Measurements from ENCODE around the gene FIBCD1. TPM values are rescaled to one million over a fixed set of nuclear protein-coding genes. Genes with fewer than 3 reads are reported as not detected.

Gene FIBCD1
- polyA plus RNA-seq, 1 of the 3 experiments (the other 2 are of a cell fraction), result 1.3 TPM

DNA sequence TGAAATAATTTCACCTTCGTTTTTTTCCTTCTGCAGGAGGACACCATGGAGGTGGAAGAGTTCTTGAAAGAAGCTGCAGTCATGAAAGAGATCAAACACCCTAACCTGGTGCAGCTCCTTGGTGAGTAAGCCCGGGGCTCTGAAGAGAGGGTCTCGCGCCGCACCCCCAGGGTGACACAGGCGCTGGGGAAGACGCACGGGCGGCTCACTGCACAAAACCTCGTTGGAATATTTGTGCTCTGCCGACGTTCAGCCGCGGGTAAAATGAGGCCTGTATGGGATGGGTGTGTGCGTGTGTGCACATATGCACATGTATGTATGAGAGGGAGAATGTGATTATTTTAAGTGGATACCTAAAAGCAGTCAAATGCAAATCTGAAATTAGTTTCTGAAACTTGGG lies 67.0 kb downstream of the FIBCD1 start:
- ChIA-PET POLR2A (no interaction called here), CTCF (interaction anchor here (1.1 to 7.5 kb wide), 4 partner anchors 55 to 176 kb away, joined by 3 to 116 read pairs (median 6); no protein-coding TSS in a partner anchor)
- H3K36me3 ChIP-seq (replicated peaks in 1 of 2; ENCODE audit: control insufficient read depth in 1 of 2, insufficient read depth in 2 of 2, low read length in 1 of 2), result peaks cover 60 to 72% of the 10 kb centered on the region in 2 experiments

DNA sequence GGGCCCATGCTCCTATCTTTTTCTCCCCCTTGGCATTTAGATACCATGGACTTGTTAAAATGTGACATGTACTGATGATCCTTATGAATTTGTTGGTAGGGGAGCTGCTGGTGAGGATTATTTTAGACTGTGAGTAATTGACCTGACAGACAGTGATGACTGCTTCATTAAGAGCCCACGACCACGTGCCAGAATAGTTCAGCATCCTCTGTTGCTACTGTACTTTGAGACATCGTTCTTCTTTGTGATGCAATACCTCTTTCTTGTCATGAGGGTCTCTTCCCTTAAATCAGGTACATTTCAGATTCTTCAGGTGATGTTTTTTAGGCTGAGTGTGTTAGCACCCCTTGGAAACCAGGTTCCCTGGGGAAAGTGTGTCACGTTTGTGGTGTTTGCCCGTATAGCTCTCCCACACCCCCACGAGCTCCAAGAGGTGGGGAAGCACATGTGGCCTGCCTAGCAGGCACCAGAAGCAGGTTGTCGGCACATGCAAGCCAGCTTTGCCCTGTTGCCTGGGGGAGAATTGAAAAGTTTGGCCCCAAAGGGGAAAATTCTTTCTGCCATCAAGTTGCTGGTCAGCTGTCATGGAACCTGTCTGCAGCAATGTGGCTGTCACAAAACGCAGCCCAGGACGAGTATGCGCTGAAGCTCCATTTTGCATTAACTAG lies 67.5 kb downstream of the FIBCD1 start:
- POLR2A ChIA-PET, result no interaction called here
- Histone ChIP-seq H3K4me2 (no peak overlapping the region), H3K4me3 (ENCODE audit: low read depth in 2 of 2, low read length in 1 of 2) (no peak overlapping the region), H3K9me2 (no peaks in the 10 kb centered on the region), H3K36me3 (replicated peaks in 1 of 2; ENCODE audit: control insufficient read depth in 1 of 2, insufficient read depth in 2 of 2, low read length in 1 of 2) (peaks cover 57 to 73% of the 10 kb centered on the region in 2 experiments), H3K27me3 (ENCODE audit: insufficient read depth) (no peaks in the 10 kb centered on the region), H4K20me1 (ENCODE audit: insufficient read depth) (peaks cover 78% of the 10 kb centered on the region), H2AFZ (ENCODE audit: low read depth) (no peak overlapping the region), H3K27ac (ENCODE audit: low read depth in 2 of 2, low read length in 1 of 2) (no peak overlapping the region), H3K4me1 (ENCODE audit: control insufficient read depth in 1 of 2, insufficient read depth in 2 of 2, low read depth in 1 of 2, low read length in 1 of 2) (peaks cover 0 to 10% of the 10 kb centered on the region in 2 experiments; a peak in 2 of 4 replicates), H3K79me2 (ENCODE audit: insufficient read depth) (peaks cover 81% of the 10 kb centered on the region), H3K9ac (no peak overlapping the region), H3F3A (replicated peaks; ENCODE audit: insufficient read depth) (peaks cover 6% of the 10 kb centered on the region), H3K9me3 (no peaks in the 10 kb centered on the region)
- CTCF ChIA-PET, result interaction anchor here (1.1 to 10.3 kb wide), 6 partner anchors 13 to 177 kb away, joined by 3 to 177 read pairs (median 12); no protein-coding TSS in a partner anchor
- WGBS (ENCODE audit: low lambda C conversion rate), result 91% methylated on average over 10 of the region's 10 CpGs
- DNase-seq, result no peak
- TF ChIP-seq SIN3A (IDR thresholded peaks at IDR 0.05; ENCODE audit: borderline replicate concordance, low read depth, low read length), result no peak
- TF ChIP-seq, protein P1, sequence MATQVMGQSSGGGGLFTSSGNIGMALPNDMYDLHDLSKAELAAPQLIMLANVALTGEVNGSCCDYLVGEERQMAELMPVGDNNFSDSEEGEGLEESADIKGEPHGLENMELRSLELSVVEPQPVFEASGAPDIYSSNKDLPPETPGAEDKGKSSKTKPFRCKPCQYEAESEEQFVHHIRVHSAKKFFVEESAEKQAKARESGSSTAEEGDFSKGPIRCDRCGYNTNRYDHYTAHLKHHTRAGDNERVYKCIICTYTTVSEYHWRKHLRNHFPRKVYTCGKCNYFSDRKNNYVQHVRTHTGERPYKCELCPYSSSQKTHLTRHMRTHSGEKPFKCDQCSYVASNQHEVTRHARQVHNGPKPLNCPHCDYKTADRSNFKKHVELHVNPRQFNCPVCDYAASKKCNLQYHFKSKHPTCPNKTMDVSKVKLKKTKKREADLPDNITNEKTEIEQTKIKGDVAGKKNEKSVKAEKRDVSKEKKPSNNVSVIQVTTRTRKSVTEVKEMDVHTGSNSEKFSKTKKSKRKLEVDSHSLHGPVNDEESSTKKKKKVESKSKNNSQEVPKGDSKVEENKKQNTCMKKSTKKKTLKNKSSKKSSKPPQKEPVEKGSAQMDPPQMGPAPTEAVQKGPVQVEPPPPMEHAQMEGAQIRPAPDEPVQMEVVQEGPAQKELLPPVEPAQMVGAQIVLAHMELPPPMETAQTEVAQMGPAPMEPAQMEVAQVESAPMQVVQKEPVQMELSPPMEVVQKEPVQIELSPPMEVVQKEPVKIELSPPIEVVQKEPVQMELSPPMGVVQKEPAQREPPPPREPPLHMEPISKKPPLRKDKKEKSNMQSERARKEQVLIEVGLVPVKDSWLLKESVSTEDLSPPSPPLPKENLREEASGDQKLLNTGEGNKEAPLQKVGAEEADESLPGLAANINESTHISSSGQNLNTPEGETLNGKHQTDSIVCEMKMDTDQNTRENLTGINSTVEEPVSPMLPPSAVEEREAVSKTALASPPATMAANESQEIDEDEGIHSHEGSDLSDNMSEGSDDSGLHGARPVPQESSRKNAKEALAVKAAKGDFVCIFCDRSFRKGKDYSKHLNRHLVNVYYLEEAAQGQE (IDR thresholded peaks at IDR 0.05; ENCODE audit: low read depth, low read length), result no peak
- TF ChIP-seq, protein P2, sequence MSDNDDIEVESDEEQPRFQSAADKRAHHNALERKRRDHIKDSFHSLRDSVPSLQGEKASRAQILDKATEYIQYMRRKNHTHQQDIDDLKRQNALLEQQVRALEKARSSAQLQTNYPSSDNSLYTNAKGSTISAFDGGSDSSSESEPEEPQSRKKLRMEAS (IDR thresholded peaks at IDR 0.05; ENCODE audit: low read depth), result no peak
- TF ChIP-seq, protein P3, sequence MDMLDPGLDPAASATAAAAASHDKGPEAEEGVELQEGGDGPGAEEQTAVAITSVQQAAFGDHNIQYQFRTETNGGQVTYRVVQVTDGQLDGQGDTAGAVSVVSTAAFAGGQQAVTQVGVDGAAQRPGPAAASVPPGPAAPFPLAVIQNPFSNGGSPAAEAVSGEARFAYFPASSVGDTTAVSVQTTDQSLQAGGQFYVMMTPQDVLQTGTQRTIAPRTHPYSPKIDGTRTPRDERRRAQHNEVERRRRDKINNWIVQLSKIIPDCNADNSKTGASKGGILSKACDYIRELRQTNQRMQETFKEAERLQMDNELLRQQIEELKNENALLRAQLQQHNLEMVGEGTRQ (IDR thresholded peaks at IDR 0.05; ENCODE audit: borderline replicate concordance, low read depth, low read length), result no peak
- TF ChIP-seq, protein P4, sequence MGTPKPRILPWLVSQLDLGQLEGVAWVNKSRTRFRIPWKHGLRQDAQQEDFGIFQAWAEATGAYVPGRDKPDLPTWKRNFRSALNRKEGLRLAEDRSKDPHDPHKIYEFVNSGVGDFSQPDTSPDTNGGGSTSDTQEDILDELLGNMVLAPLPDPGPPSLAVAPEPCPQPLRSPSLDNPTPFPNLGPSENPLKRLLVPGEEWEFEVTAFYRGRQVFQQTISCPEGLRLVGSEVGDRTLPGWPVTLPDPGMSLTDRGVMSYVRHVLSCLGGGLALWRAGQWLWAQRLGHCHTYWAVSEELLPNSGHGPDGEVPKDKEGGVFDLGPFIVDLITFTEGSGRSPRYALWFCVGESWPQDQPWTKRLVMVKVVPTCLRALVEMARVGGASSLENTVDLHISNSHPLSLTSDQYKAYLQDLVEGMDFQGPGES (IDR thresholded peaks at IDR 0.05; ENCODE audit: low read depth, low read length), result no peak

More for the DNA sequence above, 67.0 kb downstream of the FIBCD1 start:
- TF ChIP-seq EP300 (IDR thresholded peaks at IDR 0.05; ENCODE audit: borderline replicate concordance in 1 of 2, low read depth in 1 of 2, low read length in 1 of 2), result no peak
- no peak for TF ChIP-seq MXI1 (IDR thresholded peaks at IDR 0.05; ENCODE audit: low read depth, low read length)
- no peak for TF ChIP-seq YY1 (IDR thresholded peaks at IDR 0.05; ENCODE audit: low read depth)
- TF ChIP-seq, protein P3 (IDR thresholded peaks at IDR 0.05; ENCODE audit: borderline replicate concordance, low read depth, low read length), result no peak
- no peak for TF ChIP-seq SIN3A (IDR thresholded peaks at IDR 0.05; ENCODE audit: borderline replicate concordance, low read depth, low read length)
- TF ChIP-seq, protein P5, sequence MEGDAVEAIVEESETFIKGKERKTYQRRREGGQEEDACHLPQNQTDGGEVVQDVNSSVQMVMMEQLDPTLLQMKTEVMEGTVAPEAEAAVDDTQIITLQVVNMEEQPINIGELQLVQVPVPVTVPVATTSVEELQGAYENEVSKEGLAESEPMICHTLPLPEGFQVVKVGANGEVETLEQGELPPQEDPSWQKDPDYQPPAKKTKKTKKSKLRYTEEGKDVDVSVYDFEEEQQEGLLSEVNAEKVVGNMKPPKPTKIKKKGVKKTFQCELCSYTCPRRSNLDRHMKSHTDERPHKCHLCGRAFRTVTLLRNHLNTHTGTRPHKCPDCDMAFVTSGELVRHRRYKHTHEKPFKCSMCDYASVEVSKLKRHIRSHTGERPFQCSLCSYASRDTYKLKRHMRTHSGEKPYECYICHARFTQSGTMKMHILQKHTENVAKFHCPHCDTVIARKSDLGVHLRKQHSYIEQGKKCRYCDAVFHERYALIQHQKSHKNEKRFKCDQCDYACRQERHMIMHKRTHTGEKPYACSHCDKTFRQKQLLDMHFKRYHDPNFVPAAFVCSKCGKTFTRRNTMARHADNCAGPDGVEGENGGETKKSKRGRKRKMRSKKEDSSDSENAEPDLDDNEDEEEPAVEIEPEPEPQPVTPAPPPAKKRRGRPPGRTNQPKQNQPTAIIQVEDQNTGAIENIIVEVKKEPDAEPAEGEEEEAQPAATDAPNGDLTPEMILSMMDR (IDR thresholded peaks at IDR 0.05), result no peak
- TF ChIP-seq, protein P4 (IDR thresholded peaks at IDR 0.05; ENCODE audit: low read depth, low read length), result no peak
- TF ChIP-seq, protein P2 (IDR thresholded peaks at IDR 0.05; ENCODE audit: low read depth), result no peak
- Histone ChIP-seq H3K9me2 (no peaks in the 10 kb centered on the region), H3K9ac (no peak overlapping the region), H3K4me3 (ENCODE audit: low read depth in 2 of 2, low read length in 1 of 2) (no peak overlapping the region), H3K27me3 (ENCODE audit: insufficient read depth) (no peaks in the 10 kb centered on the region), H3K4me1 (ENCODE audit: control insufficient read depth in 1 of 2, insufficient read depth in 2 of 2, low read depth in 1 of 2, low read length in 1 of 2) (peaks cover 0 to 10% of the 10 kb centered on the region in 2 experiments; a peak in 2 of 4 replicates), H3K9me3 (no peaks in the 10 kb centered on the region), H2AFZ (ENCODE audit: low read depth) (no peak overlapping the region), H3F3A (replicated peaks; ENCODE audit: insufficient read depth) (peaks cover 6% of the 10 kb centered on the region), H3K79me2 (ENCODE audit: insufficient read depth) (peaks cover 78% of the 10 kb centered on the region), H3K27ac (ENCODE audit: low read depth in 2 of 2, low read length in 1 of 2) (no peak overlapping the region), H4K20me1 (ENCODE audit: insufficient read depth) (peaks cover 76% of the 10 kb centered on the region), H3K4me2 (no peak overlapping the region)
- WGBS (ENCODE audit: low lambda C conversion rate), result 91% methylated on average over 14 of the region's 15 CpGs
- DNase-seq, result no peak
